H1 (cell line): ENCODE data around the gene KNDC1. TPM values are rescaled to one million over a fixed set of nuclear protein-coding genes. Genes with fewer than 3 reads are reported as not detected.

Experiments used
- CTCF ChIA-PET: fragments of 300-600 bp; sonication (Branson Sonifier 250); formaldehyde crosslinking; loops from one replicate; lab custom pipeline; 2021; ENCODE audit not compliant: partially characterized antibody; lab: Charles Lee
- POLR2A ChIA-PET: fragments of 300-600 bp; sonication (Branson Sonifier 250); formaldehyde crosslinking; loops from one replicate; lab custom pipeline; 2021; ENCODE audit warnings: inconsistent platforms; ENCODE audit not compliant: partially characterized antibody; lab: Charles Lee
- DNase-seq, 2 experiments: peaks; one replicate each; pipeline versions ENCODE4 v3.0.0 to v3.0.0-alpha.2; 2010 to 2022; ENCODE audit warnings: low spot score in 2 of 2, low read depth in 1 of 2, mixed read lengths in 1 of 2
- FAIRE-seq: peaks from 2 replicates; lab custom pipeline; 2011; peaks lifted over from hg19 to GRCh38; lab: Jason Lieb, UNC
- H2AFZ ChIP-seq: 2 replicates; pipeline ENCODE4 v1.8.1; 2012; ENCODE audit warnings: low read length, inconsistent platforms
- H2AK5ac ChIP-seq: 2 replicates; pipeline ENCODE4 v1.6.1; 2013; ENCODE audit warnings: low read depth, low read length
- H2BK120ac ChIP-seq: replicated peaks from 2 replicates; pipeline ENCODE3; 2013; ENCODE audit warnings: low read depth, low read length, inconsistent platforms
- H2BK12ac ChIP-seq: 2 replicates; pipeline ENCODE4 v1.6.1; 2013; ENCODE audit warnings: low read depth, low read length
- H2BK15ac ChIP-seq: 2 replicates; pipeline ENCODE4 v1.6.1; 2013; ENCODE audit warnings: low read length
- H2BK20ac ChIP-seq: 2 replicates; pipeline ENCODE4 v1.6.1; 2013; ENCODE audit warnings: low read length
- H2BK5ac ChIP-seq: 2 replicates; pipeline ENCODE4 v1.6.1; 2013; ENCODE audit warnings: low read depth, low read length
- H3K14ac ChIP-seq: 2 replicates; pipeline ENCODE4 v1.6.1; 2013; ENCODE audit warnings: inconsistent platforms; ENCODE audit not compliant: insufficient read length
- H3K18ac ChIP-seq: 2 replicates; pipeline ENCODE4 v1.6.1; 2013; ENCODE audit warnings: low read length; ENCODE audit errors: extremely low read depth
- H3K23ac ChIP-seq: 2 replicates; pipeline ENCODE4 v1.6.1; 2013; ENCODE audit warnings: inconsistent platforms; ENCODE audit not compliant: insufficient read length
- H3K23me2 ChIP-seq: 2 replicates; pipeline ENCODE4 v1.6.1; 2013; ENCODE audit warnings: low read depth, low read length
- H3K27ac ChIP-seq: 2 replicates; pipeline ENCODE4 v1.6.1; 2011; ENCODE audit warnings: low read depth, low read length, inconsistent platforms
- H3K27me3 ChIP-seq, 4 experiments: replicated peaks in 1 of 4; 1 replicate in 1 of 4; 2 replicates in 3 of 4; pipeline versions ENCODE4 v1.6.1 to v1.8.1; 2011 to 2013; ENCODE audit warnings: low read length in 3 of 4, mild to moderate bottlenecking in 3 of 4, inconsistent platforms in 2 of 4, mixed read lengths in 2 of 4, moderate library complexity in 1 of 4; ENCODE audit not compliant: control insufficient read depth in 3 of 4, insufficient read depth in 3 of 4; ENCODE audit errors: extremely low read depth in 1 of 4
- H3K36me3 ChIP-seq, 4 experiments: 2 replicates each; pipeline versions ENCODE4 v1.6.1 to v1.8.1; 2011 to 2013; ENCODE audit warnings: mild to moderate bottlenecking in 4 of 4, low read length in 3 of 4, moderate library complexity in 2 of 4, control low read depth in 1 of 4, inconsistent platforms in 1 of 4; ENCODE audit not compliant: insufficient read depth in 4 of 4, control insufficient read depth in 2 of 4
- H3K4ac ChIP-seq: replicated peaks from 2 replicates; pipeline ENCODE3; 2013; ENCODE audit warnings: low read length, low read depth, mixed read lengths, inconsistent platforms; ENCODE audit not compliant: insufficient read length
- H3K4me1 ChIP-seq, 4 experiments: replicated peaks in 1 of 4; 1 replicate in 1 of 4; 2 replicates in 3 of 4; pipeline versions ENCODE4 v1.6.1 to v1.8.1; 2011 to 2013; ENCODE audit warnings: low read length in 3 of 4, inconsistent platforms in 2 of 4, mixed read lengths in 1 of 4; ENCODE audit not compliant: insufficient read depth in 4 of 4, control insufficient read depth in 3 of 4
- H3K4me2 ChIP-seq, 2 experiments: 2 replicates each; pipeline versions ENCODE4 v1.6.1 to v1.8.1; 2011 to 2013; ENCODE audit warnings: low read depth in 2 of 2, low read length in 2 of 2, control low read depth in 1 of 2, inconsistent platforms in 1 of 2, mild to moderate bottlenecking in 1 of 2; ENCODE audit not compliant: insufficient read depth in 1 of 2
- H3K4me3 ChIP-seq, 4 experiments: fragments of 200-600, 300-600 bp in 1 of 4; sonication (generic), shearing (Covaris generic), sonication (Bioruptor Twin) in 1 of 4; 2 replicates each; pipeline versions ENCODE4 v1.5.1 to v1.8.1; 2011 to 2016; ENCODE audit warnings: low read length in 4 of 4, low read depth in 3 of 4, control low read depth in 2 of 4, inconsistent platforms in 2 of 4, mild to moderate bottlenecking in 2 of 4, mixed read lengths in 1 of 4, moderate library complexity in 1 of 4; ENCODE audit not compliant: insufficient read depth in 2 of 4; ENCODE audit errors: extremely low read depth in 1 of 4
- H3K56ac ChIP-seq: replicated peaks from 2 replicates; pipeline ENCODE3; 2013; ENCODE audit warnings: low read depth, mild to moderate bottlenecking, mixed read lengths, low read length, inconsistent platforms; ENCODE audit not compliant: insufficient read length
- H3K79me1 ChIP-seq: 2 replicates; pipeline ENCODE4 v1.6.1; 2013; ENCODE audit warnings: low read depth, low read length, control low read depth
- H3K79me2 ChIP-seq, 2 experiments: 2 replicates each; pipeline versions ENCODE4 v1.6.1 to v1.8.1; 2012 to 2013; ENCODE audit warnings: low read length in 2 of 2, mild to moderate bottlenecking in 2 of 2, inconsistent platforms in 1 of 2; ENCODE audit not compliant: insufficient read depth in 2 of 2, control insufficient read depth in 1 of 2
- H3K9ac ChIP-seq, 4 experiments: replicated peaks in 1 of 4; 1 replicate in 1 of 4; 2 replicates in 3 of 4; pipeline versions ENCODE4 v1.6.1 to v1.8.1; 2011 to 2013; ENCODE audit warnings: low read depth in 3 of 4, low read length in 3 of 4, control low read depth in 2 of 4, mild to moderate bottlenecking in 2 of 4, moderate library complexity in 2 of 4, inconsistent platforms in 1 of 4; ENCODE audit errors: extremely low read depth in 1 of 4
- H3K9me3 ChIP-seq, 2 experiments: 2 replicates each; pipeline versions ENCODE4 v1.6.1 to v1.8.1; 2012 to 2013; ENCODE audit warnings: mild to moderate bottlenecking in 2 of 2, moderate library complexity in 2 of 2, control low read depth in 1 of 2, inconsistent platforms in 1 of 2, low read depth in 1 of 2, low read length in 1 of 2, mixed read lengths in 1 of 2; ENCODE audit not compliant: insufficient read depth in 2 of 2
- H4K20me1 ChIP-seq, 2 experiments: replicated peaks in 1 of 2; 2 replicates each; pipeline versions ENCODE3 to v1.8.1; 2011 to 2013; ENCODE audit warnings: inconsistent platforms in 2 of 2, low read length in 2 of 2, mild to moderate bottlenecking in 1 of 2; ENCODE audit not compliant: insufficient read depth in 2 of 2, control insufficient read depth in 1 of 2
- H4K5ac ChIP-seq: 2 replicates; pipeline ENCODE4 v1.6.1; 2013; ENCODE audit warnings: low read length, low read depth, mixed read lengths, inconsistent platforms; ENCODE audit not compliant: insufficient read length
- H4K8ac ChIP-seq: 2 replicates; pipeline ENCODE4 v1.8.0; 2013; ENCODE audit warnings: mild to moderate bottlenecking, moderate library complexity, low read length, inconsistent platforms; ENCODE audit not compliant: insufficient read depth; ENCODE audit errors: extremely low read depth
- H4K91ac ChIP-seq: replicated peaks from 2 replicates; pipeline ENCODE3; 2013; ENCODE audit warnings: low read length, mixed read lengths, inconsistent platforms; ENCODE audit not compliant: insufficient read length
- CBX8 ChIP-seq: fragments of 300-800, 300-1000 bp; sonication (generic); IDR thresholded peaks from 2 replicates; pipeline ENCODE4 v1.7.1; 2016; ENCODE audit warnings: low read depth, low read length, borderline replicate concordance
- CTBP2 ChIP-seq: IDR thresholded peaks from 2 replicates; pipeline ENCODE4 v1.7.0; 2011; ENCODE audit warnings: borderline replicate concordance, mild to moderate bottlenecking, moderate library complexity, mixed read lengths, low read length; ENCODE audit not compliant: insufficient read depth, insufficient read length
- EGR1 ChIP-seq: IDR thresholded peaks from 2 replicates; pipeline ENCODE4 v1.6.1; 2011; ENCODE audit warnings: low read depth, low read length, borderline replicate concordance
- FOSL1 ChIP-seq: IDR thresholded peaks from 2 replicates; pipeline ENCODE4 v1.6.1; 2011; ENCODE audit warnings: mild to moderate bottlenecking, low read depth, low read length, moderate library complexity; ENCODE audit not compliant: insufficient read depth
- HDAC6 ChIP-seq: IDR thresholded peaks from one replicate; pipeline ENCODE4 v1.7.1; 2012; ENCODE audit warnings: low read depth, mild to moderate bottlenecking, inconsistent platforms, low read length, moderate library complexity
- NANOG ChIP-seq: IDR thresholded peaks from 2 replicates; pipeline ENCODE4 v1.6.1; 2011; ENCODE audit warnings: low read length, low read depth, mild to moderate bottlenecking, inconsistent platforms; ENCODE audit not compliant: insufficient read depth, poor library complexity, severe bottlenecking
- POU5F1 ChIP-seq: IDR thresholded peaks from 2 replicates; pipeline ENCODE4 v1.6.1; 2011; ENCODE audit warnings: low read depth, mild to moderate bottlenecking, low read length, moderate library complexity
- RBBP5 ChIP-seq: IDR thresholded peaks from 2 replicates; pipeline ENCODE4 v1.7.1; 2012; ENCODE audit warnings: low read depth, mild to moderate bottlenecking, inconsistent platforms, low read length, moderate library complexity, borderline replicate concordance
- SP2 ChIP-seq: IDR thresholded peaks from 2 replicates; pipeline ENCODE4 v1.6.1; 2012; ENCODE audit warnings: mild to moderate bottlenecking, low read length, inconsistent platforms
- SUZ12 ChIP-seq: fragments of 200-600 bp; sonication (generic); IDR thresholded peaks from 2 replicates; pipeline ENCODE4 v1.6.1; 2012; ENCODE audit warnings: mild to moderate bottlenecking, inconsistent platforms, low read length, moderate library complexity, mixed read lengths
- TBP ChIP-seq: IDR thresholded peaks from 2 replicates; pipeline ENCODE4 v1.6.1; 2011; ENCODE audit warnings: low read depth, low read length, improper control_type of control experiment
- TEAD4 ChIP-seq: IDR thresholded peaks from 2 replicates; pipeline ENCODE4 v1.6.1; 2012; ENCODE audit warnings: low read depth, low read length, inconsistent platforms, mixed read lengths
- YY1 ChIP-seq: IDR thresholded peaks from 2 replicates; pipeline ENCODE4 v1.6.1; 2011; ENCODE audit warnings: low read depth, mild to moderate bottlenecking, low read length
- WGBS, 2 experiments: shearing (Covaris generic) in 1 of 2; methylation state at CpG; one replicate each; pipeline versions ENCODE4 v1.1.6 to v1.1.7; 2013 to 2015; ENCODE audit warnings: low lambda C conversion rate in 2 of 2, mixed read lengths in 2 of 2, inconsistent platforms in 1 of 2, low coverage in 1 of 2, missing lambda C conversion rate in 1 of 2; ENCODE audit not compliant: insufficient replicate concordance in 2 of 2, insufficient coverage in 1 of 2, insufficient read length in 1 of 2; ENCODE audit errors: extremely low coverage in 1 of 2, missing lambda C conversion rate in 1 of 2; 5-methylcytosine and 5-hydroxymethylcytosine counted together
- polyA plus RNA-seq, 7 experiments: library from polyadenylated mRNA; depleted of rRNA in 3 of 7; stranded (reverse) in 5 of 7; unstranded in 2 of 7; fragments of >200 nt in 5 of 7; fragments of 200-250 nt in 2 of 7; gene quantifications; 1 replicate in 5 of 7; 2 replicates in 1 of 7; 4 replicates in 1 of 7; pipeline versions ENCODE4 v1.2.1 to v1.2.3, GENCODE V29; 2011 to 2013; ENCODE audit warnings: missing spikeins in 2 of 7, mixed read lengths in 2 of 7
- total RNA-seq: library from RNA; stranded (reverse); fragmentation: NEBNext Ultra II Directional; extraction: Animal tissue kit (Norgen Biotek cat#: 25700); gene quantifications from 2 replicates; pipeline ENCODE4 v1.2.1, GENCODE V29; 2021

Gene KNDC1
- total and polyA plus RNA-seq, 2 of the 8 experiments (the other 6 are each of a cell fraction or from before 2014, with no cell fraction given) = 7.5 to 16.7 TPM

DNA sequence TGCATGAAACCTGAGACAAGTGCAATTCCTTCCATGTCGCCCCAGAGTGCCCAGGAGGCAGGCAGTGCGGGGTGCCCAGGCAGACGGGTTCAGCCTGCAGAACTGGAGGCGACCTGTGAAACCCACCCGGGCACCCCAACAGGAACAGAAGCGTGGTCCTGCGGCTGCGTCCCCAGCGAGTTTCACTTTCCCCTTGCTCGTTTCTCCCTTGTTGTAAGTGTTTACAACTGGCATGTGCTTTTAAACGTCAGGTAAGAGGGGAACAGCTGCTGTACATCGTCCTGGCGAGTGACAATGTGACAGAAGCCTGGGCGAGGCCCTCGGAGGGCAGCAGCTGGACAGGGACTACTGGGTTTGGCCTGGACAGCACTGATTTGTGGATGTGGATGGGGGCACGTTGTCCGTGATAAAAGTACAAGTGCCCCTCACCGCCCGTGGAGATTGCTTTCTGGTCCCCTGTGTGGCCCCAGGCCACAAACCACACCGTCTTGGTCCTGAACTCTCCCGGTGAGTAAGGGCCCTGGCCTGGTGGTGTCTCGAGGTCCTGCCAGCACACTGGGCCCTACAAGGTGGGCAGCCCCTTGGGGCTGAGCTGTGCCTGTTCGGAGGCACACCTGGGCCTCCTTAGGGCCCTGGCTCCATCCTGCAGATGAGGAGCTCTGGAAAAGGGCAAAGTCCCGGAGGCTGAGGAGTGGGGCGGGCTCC is 81.6 kb downstream of the KNDC1 start:
- 86% methylated on average over 25 of the region's 25 CpGs; no CpG with 5 or more reads in 1 of the 2 experiments for WGBS, 2 experiments
- no peak for FAIRE-seq
- TF ChIP-seq POU5F1 = no peak
- TF ChIP-seq HDAC6 = no peak
- TF ChIP-seq TEAD4 = no peak
- TF ChIP-seq RBBP5 = no peak
- no peak for TF ChIP-seq CBX8
- no peak for TF ChIP-seq NANOG
- no peak for TF ChIP-seq SUZ12
- no peak for TF ChIP-seq EGR1
- no peak for TF ChIP-seq FOSL1
- TF ChIP-seq TBP = no peak
- TF ChIP-seq CTBP2 = no peak
- TF ChIP-seq YY1 = no peak
- TF ChIP-seq SP2 = no peak

More for the DNA sequence above, 81.6 kb downstream of the KNDC1 start:
- Histone ChIP-seq H3K23ac (no peak overlapping the region), H4K5ac (no peak overlapping the region), H3K79me2 (no peaks in the 10 kb centered on the region), H3K4me1 (peaks cover 3 to 22% (median 8%) of the 10 kb centered on the region in 4 experiments), H3K56ac (no peak overlapping the region), H3K18ac (no peak overlapping the region), H4K20me1 (peaks cover 0 to 4% of the 10 kb centered on the region in 2 experiments), H3K9ac (no peak overlapping the region), H3K27me3 (peaks cover 9 to 27% (median 25%) of the 10 kb centered on the region in 4 experiments), H4K91ac (no peak overlapping the region), H2BK5ac (no peak overlapping the region), H2BK12ac (no peak overlapping the region), H3K79me1 (0 out of 2 replicates have a peak, but pooled peaks cover 2% of the 10 kb centered on the region), H2AK5ac (no peak overlapping the region), H3K14ac (no peak overlapping the region), H2AFZ (no peak overlapping the region), H3K4me3 (no peak overlapping the region), H3K4me2 (no peak overlapping the region), H2BK120ac (no peak overlapping the region), H4K8ac (no peak overlapping the region), H3K36me3 (peaks cover 0 to 3% (median 0%) of the 10 kb centered on the region in 4 experiments; a peak in 4 of 8 replicates), H3K9me3 (no peaks in the 10 kb centered on the region), H3K23me2 (peaks cover 12% of the 10 kb centered on the region; the same call in 1 of the 2 replicates), H2BK20ac (no peak overlapping the region), H3K27ac (no peak overlapping the region), H2BK15ac (no peak overlapping the region), H3K4ac (no peak overlapping the region)
- DNase-seq = no peak
- ChIA-PET CTCF (interaction anchor here (0.6 to 0.7 kb wide), 2 partner anchors 13 to 230 kb away, joined by 3 read pairs; no protein-coding TSS in a partner anchor), POLR2A (interaction anchor here (1.4 to 2.2 kb wide), 2 partner anchors 17 to 34 kb away, joined by 3 to 8 read pairs; no protein-coding TSS in a partner anchor)
